DMS153 treated with DMSO at 0.1 percent for 48 hours (cell line): Measurements from ENCODE around the gene NOTCH2.
"Not testable (repeated sequence)": the region's sequence is repeated elsewhere in the genome, so short reads cannot be mapped to it uniquely, and the experiment has no call there.

ENCODE experiments used
- DNase-seq: peaks from one replicate; lab custom pipeline; 2025; ENCODE audit not compliant: unreplicated experiment; lab: John Stamatoyannopoulos, UW

The NOTCH2 gene

GRCh38 chr1:119975582-119976254, 93.7 kb downstream of the NOTCH2 start:
- not testable (repeated sequence) for DNase-seq

GRCh38 chr1:119975006-119975405, 94.5 kb downstream of the NOTCH2 start:
- DNase-seq: no peak

- DNase-seq: no peak
Observed at GRCh38 chr1:119974013-119974412, 95.4 kb downstream of the NOTCH2 start.

GRCh38 chr1:119971710-119972570, 97.5 kb downstream of the NOTCH2 start:
- DNase-seq: no peak

GRCh38 chr1:119968601-119969000, 100.9 kb downstream of the NOTCH2 start:
- DNase-seq: no peak

- DNase-seq: no peak
Observed at GRCh38 chr1:119968068-119968492, 101.4 kb downstream of the NOTCH2 start.

- DNase-seq: no peak
Observed at GRCh38 chr1:119966681-119967080, 102.8 kb downstream of the NOTCH2 start.

GRCh38 chr1:119966020-119966419, 103.4 kb downstream of the NOTCH2 start:
- DNase-seq: no peak

GRCh38 chr1:119964673-119965363, 104.6 kb downstream of the NOTCH2 start:
- no peak for DNase-seq

- no peak for DNase-seq
Observed at GRCh38 chr1:119962296-119962968, 107.0 kb downstream of the NOTCH2 start.

- DNase-seq: no peak
Observed at GRCh38 chr1:119960501-119960900, 109.0 kb downstream of the NOTCH2 start.

GRCh38 chr1:119959268-119960220, 109.9 kb downstream of the NOTCH2 start:
- no peak for DNase-seq

- no peak for DNase-seq
Observed at GRCh38 chr1:119958223-119958622, 111.2 kb downstream of the NOTCH2 start.

GRCh38 chr1:119956306-119956705, 113.2 kb downstream of the NOTCH2 start:
- no peak for DNase-seq

GRCh38 chr1:119954476-119955422, 114.7 kb downstream of the NOTCH2 start:
- DNase-seq: no peak

- DNase-seq: no peak
Observed at GRCh38 chr1:119953266-119953998, 116.0 kb downstream of the NOTCH2 start.

GRCh38 chr1:119952496-119952895, 117.0 kb downstream of the NOTCH2 start:
- DNase-seq: no peak
